SH-SY5Y (cell line): ENCODE data around the gene MPZL1.

ENCODE experiments used
- GATA2 ChIP-seq: IDR thresholded peaks from 2 replicates; pipeline ENCODE4 v1.6.1; 2011; ENCODE audit warnings: mild to moderate bottlenecking, low read depth, low read length
- GATA3 ChIP-seq: IDR thresholded peaks from 2 replicates; pipeline ENCODE4 v1.6.1; 2011; ENCODE audit warnings: low read depth, mild to moderate bottlenecking, low read length, moderate library complexity

The MPZL1 gene

GRCh38 chr1:167746013-167746672 lies 24.4 kb downstream of the MPZL1 start:
- TF ChIP-seq GATA3 (no peak), GATA2 (no peak)

GRCh38 chr1:167746988-167747655 lies 25.3 kb downstream of the MPZL1 start:
- no peak for TF ChIP-seq GATA2

GRCh38 chr1:167747988-167748387 lies 26.2 kb downstream of the MPZL1 start:
- TF ChIP-seq GATA2 (no peak), GATA3 (no peak)

- TF ChIP-seq GATA2 (no peak), GATA3 (no peak)
Measured at GRCh38 chr1:167748906-167749305, 27.1 kb downstream of the MPZL1 start.

- no peak for TF ChIP-seq GATA2
- no peak for TF ChIP-seq GATA3
Measured at GRCh38 chr1:167749741-167750140, 28.0 kb downstream of the MPZL1 start.

- TF ChIP-seq GATA3 (no peak), GATA2 (no peak)
Measured at GRCh38 chr1:167750641-167751040, 28.9 kb downstream of the MPZL1 start.

- TF ChIP-seq GATA2 (no peak), GATA3 (no peak)
Measured at GRCh38 chr1:167751676-167752075, 29.9 kb downstream of the MPZL1 start.

DNA sequence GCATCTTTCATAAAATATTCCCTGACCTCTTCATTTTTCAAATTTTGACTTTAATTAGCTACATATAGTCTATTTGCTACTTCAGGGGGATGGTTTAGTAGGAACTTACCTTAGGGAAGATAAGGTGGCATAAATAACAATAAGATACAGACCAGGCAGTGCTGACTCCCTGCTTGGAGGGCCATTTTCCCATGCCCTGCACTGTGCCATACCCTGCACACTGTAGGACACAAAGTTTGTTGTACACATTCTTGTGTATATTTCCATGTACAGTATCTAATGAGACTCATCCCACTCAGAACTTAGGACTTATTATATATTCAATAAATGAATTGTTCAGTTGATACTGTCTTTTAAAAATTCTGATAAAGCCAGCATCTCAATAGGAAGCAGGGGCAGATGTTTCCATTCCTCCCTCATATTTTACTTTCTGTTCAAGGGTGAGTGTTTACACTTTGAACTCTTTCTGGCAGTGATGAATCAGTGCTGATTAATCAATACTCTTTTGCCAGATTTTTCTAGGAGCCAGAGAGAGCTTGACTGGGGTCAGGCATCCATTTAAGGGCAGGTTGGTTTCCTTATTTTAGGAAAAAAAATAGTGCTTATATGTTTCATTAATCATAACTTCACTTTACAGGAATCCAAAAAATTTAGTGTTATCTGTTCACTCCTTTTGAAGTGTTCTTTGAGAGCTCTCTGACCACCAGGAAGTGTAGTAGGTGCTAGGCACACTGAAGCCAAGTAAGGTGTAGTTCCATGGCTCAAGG lies 30.6 kb downstream of the MPZL1 start:
- TF ChIP-seq GATA3 (no peak), GATA2 (no peak)

- TF ChIP-seq GATA2 (no peak), GATA3 (no peak)
Measured at GRCh38 chr1:167755654-167756053, 33.9 kb downstream of the MPZL1 start.

GRCh38 chr1:167756730-167757405 lies 35.1 kb downstream of the MPZL1 start:
- TF ChIP-seq GATA3 = no peak

- no peak for TF ChIP-seq GATA2
- TF ChIP-seq GATA3 = no peak
Measured at GRCh38 chr1:167757433-167758309, 35.9 kb downstream of the MPZL1 start.

- no peak for TF ChIP-seq GATA3
- TF ChIP-seq GATA2 = no peak
Measured at GRCh38 chr1:167761400-167761799, 39.6 kb downstream of the MPZL1 start.

GRCh38 chr1:167762061-167762746 lies 40.4 kb downstream of the MPZL1 start:
- TF ChIP-seq GATA2 (no peak), GATA3 (no peak)
